GM21423 (cell line): ENCODE measurements around the gene GRM5.

ENCODE experiments used
- ATAC-seq: cut with Tn5 transposase; IDR thresholded peaks from one replicate; pipeline ENCODE4 v1.9.1; 2021; ENCODE audit warnings: mild to moderate bottlenecking, moderate library complexity; ENCODE audit not compliant: unreplicated experiment

Gene GRM5

GRCh38 chr11:88739524-88739923 lies 326.3 kb downstream of the GRM5 start:
- no peak for ATAC-seq

- ATAC-seq = no peak
Observed at GRCh38 chr11:88709567-88709966, 356.2 kb downstream of the GRM5 start.

- no peak for ATAC-seq
Observed at GRCh38 chr11:88704485-88704884, 361.3 kb downstream of the GRM5 start.

- no peak for ATAC-seq
Observed at GRCh38 chr11:88701816-88702215, 364.0 kb downstream of the GRM5 start.

GRCh38 chr11:88697139-88697538 lies 368.6 kb downstream of the GRM5 start:
- no peak for ATAC-seq

- no peak for ATAC-seq
Observed at GRCh38 chr11:88695689-88696414, 369.9 kb downstream of the GRM5 start.

- ATAC-seq = no peak
Observed at GRCh38 chr11:88692306-88693086, 373.3 kb downstream of the GRM5 start.

- no peak for ATAC-seq
Observed at GRCh38 chr11:88689548-88690240, 376.1 kb downstream of the GRM5 start.

GRCh38 chr11:88683024-88683423 lies 382.8 kb downstream of the GRM5 start:
- no peak for ATAC-seq

- ATAC-seq = no peak
Observed at GRCh38 chr11:88680806-88681205, 385.0 kb downstream of the GRM5 start.

GRCh38 chr11:88666364-88666763 lies 399.4 kb downstream of the GRM5 start:
- ATAC-seq = no peak

GRCh38 chr11:88657076-88657738 lies 408.6 kb downstream of the GRM5 start:
- no peak for ATAC-seq

GRCh38 chr11:88656283-88656682 lies 409.5 kb downstream of the GRM5 start:
- ATAC-seq = no peak

GRCh38 chr11:88655656-88656055 lies 410.1 kb downstream of the GRM5 start:
- ATAC-seq = no peak

- no peak for ATAC-seq
Observed at GRCh38 chr11:88655196-88655595, 410.6 kb downstream of the GRM5 start.

- no peak for ATAC-seq
Observed at GRCh38 chr11:88651556-88651955, 414.2 kb downstream of the GRM5 start.

- ATAC-seq = no peak
Observed at GRCh38 chr11:88644724-88645123, 421.1 kb downstream of the GRM5 start.

- no peak for ATAC-seq
Observed at GRCh38 chr11:88632163-88632562, 433.6 kb downstream of the GRM5 start.

- no peak for ATAC-seq
Observed at GRCh38 chr11:88631497-88631896, 434.3 kb downstream of the GRM5 start.

GRCh38 chr11:88629496-88629895 lies 436.3 kb downstream of the GRM5 start:
- ATAC-seq = no peak

GRCh38 chr11:88626216-88626615 lies 439.6 kb downstream of the GRM5 start:
- ATAC-seq = no peak
